T-helper 2 cell (primary cell): ENCODE results near the gene EDN1.

Source experiments
- DNase-seq, 5 experiments: peaks; one replicate each; pipeline versions ENCODE4 v3.0.0 to v3.0.0-alpha.2; 2012 to 2022

EDN1 gene

GRCh38 chr6:12270551-12271230 lies 19.5 kb upstream of the EDN1 start:
- DNase-seq: peak in 1 of 5 experiments; percentile 18

- DNase-seq: no peak
Observed at GRCh38 chr6:12271594-12271993, 18.6 kb upstream of the EDN1 start.

GRCh38 chr6:12271997-12272396 lies 18.2 kb upstream of the EDN1 start:
- DNase-seq: no peak

- DNase-seq: no peak
Observed at GRCh38 chr6:12275107-12275506, 15.1 kb upstream of the EDN1 start.

- DNase-seq: no peak
Observed at GRCh38 chr6:12276930-12277315, 13.2 kb upstream of the EDN1 start.

GRCh38 chr6:12277386-12277785 lies 12.8 kb upstream of the EDN1 start:
- DNase-seq: no peak

- DNase-seq: no peak
Observed at GRCh38 chr6:12278915-12279314, 11.2 kb upstream of the EDN1 start.

- no peak for DNase-seq
Observed at GRCh38 chr6:12279322-12280091, 10.7 kb upstream of the EDN1 start.

- no peak for DNase-seq
Observed at GRCh38 chr6:12280458-12280857, 9.7 kb upstream of the EDN1 start.

GRCh38 chr6:12280902-12281301 lies 9.3 kb upstream of the EDN1 start:
- DNase-seq: no peak

GRCh38 chr6:12283904-12284303 lies 6.3 kb upstream of the EDN1 start:
- DNase-seq: no peak

- DNase-seq: no peak
Observed at GRCh38 chr6:12286373-12287110, 3.6 kb upstream of the EDN1 start.

GRCh38 chr6:12288211-12288618 lies 1.9 kb upstream of the EDN1 start:
- no peak for DNase-seq

GRCh38 chr6:12288914-12289313 lies 1.2 kb upstream of the EDN1 start:
- DNase-seq: no peak

GRCh38 chr6:12289365-12289919 lies 719 bp upstream of the EDN1 start:
- peak in 3 of 5 experiments; percentile 12 to 51 (median 19) for DNase-seq

- no peak for DNase-seq
Observed at GRCh38 chr6:12291071-12291838, 1.1 kb downstream of the EDN1 start.

GRCh38 chr6:12291839-12292604 lies 1.9 kb downstream of the EDN1 start:
- no peak for DNase-seq

GRCh38 chr6:12293235-12293930 lies 3.2 kb downstream of the EDN1 start:
- no peak for DNase-seq

GRCh38 chr6:12293931-12294807 lies 4.0 kb downstream of the EDN1 start:
- DNase-seq: no peak
